KG1 (cell line): ENCODE measurements around the gene CENPM.

Source experiments
- DNase-seq: peaks from one replicate; lab custom pipeline; 2025; lab: John Stamatoyannopoulos, UW

CENPM gene

DNA sequence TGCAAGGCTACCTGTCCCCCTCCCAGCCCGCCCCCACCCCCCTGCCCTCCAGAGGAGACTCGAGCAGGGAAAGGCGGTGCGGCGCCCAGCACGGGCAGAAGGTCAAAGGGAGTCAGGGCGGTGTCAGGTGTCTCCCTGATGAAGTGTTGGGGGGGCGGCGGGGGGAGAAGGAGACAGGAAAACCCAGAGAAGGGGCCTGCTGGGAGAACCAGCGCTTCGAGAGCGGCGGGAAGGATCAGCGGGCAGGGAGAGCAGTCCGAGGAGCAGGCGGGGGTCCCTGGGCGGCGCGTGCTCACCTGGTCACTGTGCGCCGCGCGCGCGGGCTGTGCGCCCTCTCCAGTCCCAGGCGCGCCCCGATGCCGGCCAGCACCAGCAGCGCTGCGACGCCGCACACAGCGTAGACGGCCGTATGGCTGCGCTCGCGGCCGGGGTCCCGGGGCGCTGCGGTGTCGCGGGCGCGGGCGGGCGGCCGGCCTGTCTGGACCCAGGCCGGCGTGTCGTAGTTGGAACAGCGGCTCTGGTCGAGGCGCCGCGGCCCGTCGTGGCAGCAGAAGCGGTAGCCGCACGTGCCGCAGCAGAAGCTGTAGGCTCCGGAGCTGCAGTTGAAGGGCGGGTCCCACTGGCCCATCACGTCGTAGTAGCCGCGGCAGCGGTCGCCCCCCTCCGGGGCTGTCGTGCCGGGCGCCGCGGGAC, 33.0 kb downstream of the CENPM start:
- DNase-seq: no peak

- DNase-seq: no peak
These were observed 33.8 kb downstream of the CENPM start for GRCh38 chr22:41913040-41913719.

DNA sequence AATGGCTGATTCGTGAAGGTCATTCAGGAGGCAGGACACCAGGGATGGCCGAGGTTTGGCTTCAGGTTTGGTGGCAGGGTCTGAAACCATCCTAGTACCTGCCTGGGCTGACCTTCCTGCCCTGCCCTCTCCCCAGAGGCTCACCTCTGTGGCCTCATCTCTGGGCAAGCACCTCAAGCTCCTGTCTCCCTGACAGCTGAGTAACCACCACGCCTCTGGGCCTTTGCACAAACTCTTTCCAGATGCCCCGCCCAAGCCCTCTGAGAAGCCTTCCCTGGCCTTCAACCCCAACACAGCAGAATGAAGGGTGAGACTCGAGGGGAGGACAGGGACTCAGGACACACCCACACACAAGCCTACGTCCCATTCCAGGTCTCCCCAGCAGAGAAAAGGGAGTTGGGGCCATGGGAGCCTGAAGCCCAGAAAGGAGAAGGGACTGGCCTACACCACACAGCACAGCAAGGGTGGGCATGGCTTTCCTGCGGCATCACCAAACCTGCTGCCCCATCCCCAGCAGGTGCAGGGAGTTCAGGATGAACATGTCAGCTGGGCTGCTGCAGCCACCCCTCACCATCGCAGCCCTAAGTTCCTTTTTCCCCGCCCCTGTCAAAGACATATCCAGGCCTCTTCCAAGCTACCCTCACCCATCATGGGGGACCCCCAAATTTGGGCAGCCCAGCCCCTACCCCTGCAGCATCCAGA, 34.5 kb downstream of the CENPM start:
- no peak for DNase-seq

DNA sequence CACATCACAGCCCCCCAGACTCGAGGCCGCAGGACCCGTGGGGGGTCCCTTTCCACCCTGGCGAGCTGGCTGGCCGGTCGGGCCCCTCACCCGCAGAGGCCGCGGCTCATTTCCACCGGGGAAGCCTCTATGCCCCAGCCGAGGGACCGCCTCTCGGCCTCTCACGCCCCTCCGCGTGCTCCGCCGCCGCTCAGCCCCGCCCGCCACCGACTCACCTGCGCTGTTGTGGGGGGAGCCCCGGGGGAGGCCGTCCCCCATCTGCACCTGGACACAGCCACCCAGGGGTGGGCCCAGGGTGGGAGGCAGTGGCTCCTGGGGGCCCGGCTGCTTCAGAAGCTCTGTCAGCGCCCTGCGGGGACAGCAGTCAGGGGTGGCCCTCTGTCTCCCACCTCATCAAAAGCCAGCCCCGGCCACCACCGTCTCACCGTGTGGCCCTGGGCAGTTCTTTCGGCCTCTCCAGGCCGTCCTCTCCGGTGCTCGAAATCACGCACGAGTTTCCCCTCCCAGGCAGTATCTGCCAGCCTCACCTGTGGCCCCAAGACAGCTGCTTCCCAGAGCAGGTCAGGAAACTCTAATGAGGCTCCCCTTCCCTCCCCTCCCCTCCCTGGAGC, 35.8 kb downstream of the CENPM start:
- DNase-seq: no peak

DNA sequence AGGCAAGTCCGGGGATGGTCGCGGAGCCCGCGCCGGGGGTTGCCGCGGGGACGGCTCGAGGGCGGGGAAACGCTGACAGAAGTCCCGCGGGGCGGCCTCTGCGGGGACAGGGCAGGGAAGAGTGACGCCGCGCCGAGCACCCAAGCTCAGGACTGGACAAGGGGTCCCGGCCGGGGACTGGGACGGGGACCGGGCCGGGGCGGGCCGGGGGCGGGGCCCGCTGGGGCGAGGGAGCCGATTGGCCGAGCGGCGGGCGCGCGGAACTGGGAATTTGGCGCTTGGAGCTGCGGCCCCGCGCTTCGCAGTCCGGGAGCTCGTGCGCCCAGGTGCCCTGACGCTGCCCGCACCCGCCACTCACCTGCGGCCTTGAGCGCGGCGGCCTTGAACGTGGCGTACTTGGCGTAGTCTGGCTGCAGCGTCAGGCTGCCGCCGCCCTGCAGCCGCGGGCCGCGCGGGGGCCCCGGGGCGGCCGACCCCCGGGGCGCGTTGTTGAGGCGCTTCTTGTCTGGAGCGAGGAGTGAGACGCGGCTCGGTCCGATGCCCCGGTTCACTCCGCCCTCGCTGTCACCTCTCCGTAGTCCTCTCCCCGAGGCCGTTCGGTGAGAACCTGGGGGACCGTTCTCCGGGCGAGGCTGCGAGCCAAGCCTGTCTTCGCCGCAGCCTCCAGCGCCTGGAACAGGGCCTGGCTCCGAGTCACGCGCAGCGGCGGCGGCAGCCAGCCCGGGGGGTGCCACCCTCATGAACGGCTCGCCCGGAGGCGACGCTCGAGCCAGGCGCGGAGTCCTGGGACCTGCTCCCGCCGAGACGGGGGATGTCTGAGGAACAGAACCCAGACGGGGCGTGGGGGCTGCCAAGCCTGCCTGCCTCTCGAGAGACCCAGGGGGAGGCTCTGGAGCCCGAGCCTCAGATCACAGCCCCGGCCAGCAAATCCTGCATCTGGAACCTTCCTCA, 36.6 kb downstream of the CENPM start:
- DNase-seq: no peak

GRCh38 chr22:41909310-41910049, 37.5 kb downstream of the CENPM start:
- no peak for DNase-seq

DNA sequence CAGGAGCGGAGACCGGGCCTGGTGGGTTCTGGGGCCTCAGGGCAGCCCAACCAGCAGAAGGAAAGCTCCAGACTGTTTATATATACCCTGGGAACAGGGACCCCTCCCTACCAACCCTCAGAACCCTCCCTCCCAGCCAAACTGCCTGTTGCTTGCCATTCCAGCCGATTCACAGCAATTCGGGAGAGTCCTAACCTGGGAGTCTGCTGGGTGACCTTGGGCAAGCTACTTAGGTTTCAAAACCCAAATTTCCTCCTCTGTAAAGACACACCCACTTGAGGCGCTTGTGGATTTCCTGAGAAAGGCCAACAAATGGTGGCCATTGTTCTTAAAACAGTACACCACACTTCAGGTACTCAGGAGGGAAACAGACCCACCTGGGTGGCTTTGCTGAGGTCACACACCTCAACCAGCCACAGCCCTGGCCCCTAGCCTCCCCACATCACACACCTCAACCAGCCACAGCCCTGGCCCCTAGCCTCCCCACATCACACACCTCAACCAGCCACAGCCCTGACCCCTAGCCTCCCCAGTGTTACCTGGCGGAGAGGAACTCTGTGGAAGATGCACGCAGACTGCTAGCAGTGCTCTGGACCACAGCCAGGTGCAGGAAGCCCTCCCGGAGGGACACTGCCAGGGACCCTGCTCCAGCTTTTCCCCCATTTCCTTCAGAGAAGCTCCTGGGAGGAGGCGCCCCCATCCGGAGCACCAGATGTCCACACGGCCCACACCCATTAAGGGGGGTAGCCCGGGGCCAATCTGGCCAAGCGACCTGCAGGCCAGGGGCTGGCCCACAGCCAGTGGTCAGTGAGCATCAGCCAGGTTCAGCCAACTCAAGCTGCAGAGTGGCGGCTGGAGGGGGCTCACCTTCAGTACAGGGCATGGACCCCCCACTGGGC, 38.3 kb downstream of the CENPM start:
- no peak for DNase-seq

GRCh38 chr22:41907436-41908401, 39.2 kb downstream of the CENPM start:
- no peak for DNase-seq

DNA sequence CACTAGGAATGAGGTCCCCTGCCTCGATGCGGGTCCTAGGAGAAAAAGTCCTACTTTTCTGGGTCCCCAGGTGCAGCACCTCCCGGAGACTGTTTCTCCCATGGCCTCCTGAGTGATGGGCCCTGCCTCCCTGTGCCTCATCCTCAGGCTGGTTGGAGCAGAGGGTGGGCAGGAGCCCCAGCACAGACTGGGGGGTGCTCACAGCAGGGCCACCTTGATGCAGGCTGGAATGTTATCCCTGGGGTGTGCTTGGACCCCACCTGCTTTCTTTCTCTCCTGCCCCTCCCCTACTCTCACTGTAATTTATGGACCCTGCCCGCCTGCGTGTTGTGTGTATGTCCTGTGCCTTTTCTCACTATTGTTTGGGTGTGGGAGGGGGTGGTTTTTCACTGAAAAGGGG, 40.1 kb downstream of the CENPM start:
- DNase-seq: no peak

GRCh38 chr22:41905411-41906202, 41.3 kb downstream of the CENPM start:
- DNase-seq: no peak

GRCh38 chr22:41904450-41905410, 42.2 kb downstream of the CENPM start:
- DNase-seq: no peak

- DNase-seq: no peak
These were observed 44.0 kb downstream of the CENPM start for GRCh38 chr22:41902932-41903421.

DNA sequence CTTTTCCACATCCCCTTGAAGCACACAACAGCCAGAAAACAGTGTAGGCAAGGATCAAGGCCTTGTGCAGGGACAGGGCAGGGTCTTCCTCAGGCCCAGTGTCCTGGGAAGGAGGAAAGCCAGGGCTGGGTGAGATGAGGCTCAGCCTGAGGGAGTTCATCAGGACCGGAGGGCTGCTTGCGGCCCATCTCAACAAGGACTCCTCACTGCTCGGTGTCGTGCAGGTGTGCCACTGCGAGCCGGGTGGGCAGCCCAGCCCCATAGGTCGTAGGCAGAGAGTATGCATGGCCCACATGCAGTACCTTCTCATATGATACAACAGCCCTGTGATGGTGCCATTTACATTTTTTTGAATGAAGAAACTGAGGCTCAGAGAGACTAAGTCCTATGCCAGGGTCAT, 44.9 kb downstream of the CENPM start:
- no peak for DNase-seq

DNA sequence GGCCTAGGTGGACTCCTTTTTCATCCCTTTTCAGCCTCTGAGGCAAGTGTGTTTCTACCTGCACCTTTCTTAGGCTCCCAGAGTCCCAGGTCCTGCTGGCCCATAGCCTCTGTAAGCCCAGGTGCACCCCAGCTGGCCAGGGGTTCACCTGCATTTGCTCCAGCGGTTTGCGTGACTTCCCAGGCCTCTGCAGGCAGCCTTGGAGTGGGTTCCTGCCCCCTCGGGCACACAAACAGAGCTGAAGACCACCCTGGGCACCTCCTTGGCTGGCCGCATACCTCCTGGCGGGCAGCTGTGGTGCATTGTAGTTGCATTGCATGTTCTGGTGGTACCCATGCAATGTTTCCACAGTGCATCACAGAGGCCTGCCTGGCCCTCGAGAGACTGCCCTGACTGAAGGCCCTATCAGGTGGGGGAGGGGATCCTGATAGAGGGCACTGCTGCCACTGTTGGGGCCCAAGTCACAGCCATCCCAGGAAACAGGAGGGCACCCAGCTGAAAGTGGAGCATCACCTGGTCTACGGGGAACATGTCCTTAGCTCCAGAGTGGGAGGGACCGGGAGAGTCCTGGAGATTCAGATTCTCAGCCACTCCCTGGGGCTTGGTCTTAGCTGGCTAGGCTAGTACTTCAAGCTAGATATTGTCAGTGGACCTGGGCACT, 46.2 kb downstream of the CENPM start:
- no peak for DNase-seq

DNA sequence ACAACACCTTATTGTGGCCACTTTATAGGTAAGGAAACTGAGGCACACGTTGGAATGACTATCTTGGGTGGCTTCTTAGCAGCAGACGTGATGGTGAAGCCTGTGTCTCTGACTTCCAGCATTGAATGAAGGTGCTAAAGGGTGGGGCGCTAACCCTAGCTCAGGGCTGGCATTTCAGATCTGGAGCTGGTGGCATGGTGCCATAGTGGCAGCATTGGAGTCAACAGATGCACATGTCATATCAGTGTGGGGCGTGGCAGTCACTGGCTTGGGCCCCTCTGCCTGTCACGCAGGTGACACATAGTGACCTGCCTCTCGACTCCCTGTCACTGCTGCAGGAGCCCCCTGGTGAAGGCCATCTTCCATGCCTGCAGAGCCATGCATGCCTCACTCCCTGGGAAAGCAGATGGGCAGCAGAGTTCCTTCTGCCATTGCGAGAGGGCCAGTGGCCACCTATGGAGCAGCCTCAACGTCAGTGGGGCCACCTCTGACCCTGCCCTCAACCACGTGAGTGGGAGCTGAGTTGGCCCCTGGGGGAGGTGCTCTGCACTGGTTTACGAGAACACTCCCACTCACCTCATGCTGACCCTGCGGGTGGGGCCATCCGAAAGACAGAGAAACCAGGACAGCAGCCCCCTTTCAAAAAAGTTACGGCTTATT, 46.8 kb downstream of the CENPM start:
- no peak for DNase-seq
